BLaER1 treated with 17β-estradiol and CSF1 and Interleukin-3, amounts not matched to agents 10 nM and 100 nM (cell line): ENCODE measurements around the gene ITGAL.

Experiments used
- H3K27ac ChIP-seq, 11 experiments: shearing (Covaris generic); formaldehyde crosslinking; 2 replicates each; pipeline ENCODE4 v1.8.1; 2022
- H3K27me3 ChIP-seq, 11 experiments: shearing (Covaris generic); formaldehyde crosslinking; 2 replicates each; pipeline ENCODE4 v1.8.1; 2022
- H3K36me3 ChIP-seq, 11 experiments: shearing (Covaris generic); formaldehyde crosslinking; 2 replicates each; pipeline ENCODE4 v1.8.1; 2022
- H3K4me1 ChIP-seq, 10 experiments: shearing (Covaris generic); formaldehyde crosslinking; 2 replicates each; pipeline ENCODE4 v1.8.1; 2022
- H3K4me2 ChIP-seq, 11 experiments: shearing (Covaris generic); formaldehyde crosslinking; 2 replicates each; pipeline ENCODE4 v1.8.1; 2022
- H3K4me3 ChIP-seq, 10 experiments: shearing (Covaris generic); formaldehyde crosslinking; 2 replicates each; pipeline ENCODE4 v1.8.1; 2022
- H3K9ac ChIP-seq, 11 experiments: shearing (Covaris generic); formaldehyde crosslinking; 2 replicates each; pipeline ENCODE4 v1.8.1; 2022
- H3K9me3 ChIP-seq, 11 experiments: shearing (Covaris generic); formaldehyde crosslinking; replicated peaks in 1 of 11; 2 replicates each; pipeline ENCODE4 v1.8.1; 2022
- H4K20me1 ChIP-seq, 11 experiments: shearing (Covaris generic); formaldehyde crosslinking; 2 replicates each; pipeline ENCODE4 v1.8.1; 2022
- Cebpa-rat ChIP-seq, 11 experiments: shearing (Covaris generic); IDR thresholded peaks; 2 replicates each; pipeline ENCODE4 v1.8.1; 2022

The ITGAL gene

GRCh38 chr16:30548416-30549253 lies 76.1 kb downstream of the ITGAL start:
- peaks cover 0 to 24% (median 13%) of the 10 kb centered on the region in 11 experiments; a peak in 10 of 22 replicates for H3K36me3 ChIP-seq
- H3K27ac ChIP-seq = no peak overlapping the region
- no peaks in the 10 kb centered on the region for H3K27me3 ChIP-seq
- H3K9ac ChIP-seq = 0 out of 22 replicates have a peak overlapping the region, but pooled peaks of 1 of the 11 experiments have one; percentile 7
- H3K4me3 ChIP-seq = no peak overlapping the region
- no peak for TF ChIP-seq Cebpa-rat (IDR thresholded peaks at IDR 0.05)
- H3K9me3 ChIP-seq = no peaks in the 10 kb centered on the region
- peaks cover 6 to 64% (median 15%) of the 10 kb centered on the region in 10 experiments; a peak in 19 of 20 replicates for H3K4me1 ChIP-seq
- H4K20me1 ChIP-seq = peaks cover 0 to 11% (median 0%) of the 10 kb centered on the region in 11 experiments; a peak in 4 of 22 replicates
- peak overlapping the region in 3 of 11 experiments; percentile 25 to 67 (median 44); a peak in 4 of 22 replicates for H3K4me2 ChIP-seq

- H3K36me3 ChIP-seq = peaks cover 26 to 53% (median 39%) of the 10 kb centered on the region in 11 experiments
- TF ChIP-seq Cebpa-rat (IDR thresholded peaks at IDR 0.05) = no peak
- peaks cover 0 to 26% (median 0%) of the 10 kb centered on the region in 11 experiments; a peak in 8 of 22 replicates for H4K20me1 ChIP-seq
- no peak overlapping the region for H3K4me3 ChIP-seq
- no peaks in the 10 kb centered on the region for H3K27me3 ChIP-seq
- peak overlapping the region in 3 of 11 experiments; percentile 37 to 78 (median 58); a peak in 6 of 22 replicates for H3K4me2 ChIP-seq
- peak overlapping the region in 1 of 11 experiments; percentile 30; a peak in 1 of 22 replicates for H3K27ac ChIP-seq
- peaks cover 22 to 77% (median 31%) of the 10 kb centered on the region in 10 experiments for H3K4me1 ChIP-seq
- H3K9me3 ChIP-seq = no peaks in the 10 kb centered on the region
- 0 out of 22 replicates have a peak overlapping the region, but pooled peaks of 2 of the 11 experiments have one; percentile 22 to 48 for H3K9ac ChIP-seq
These were observed 79.2 kb downstream of the ITGAL start for GRCh38 chr16:30551781-30552180.

DNA sequence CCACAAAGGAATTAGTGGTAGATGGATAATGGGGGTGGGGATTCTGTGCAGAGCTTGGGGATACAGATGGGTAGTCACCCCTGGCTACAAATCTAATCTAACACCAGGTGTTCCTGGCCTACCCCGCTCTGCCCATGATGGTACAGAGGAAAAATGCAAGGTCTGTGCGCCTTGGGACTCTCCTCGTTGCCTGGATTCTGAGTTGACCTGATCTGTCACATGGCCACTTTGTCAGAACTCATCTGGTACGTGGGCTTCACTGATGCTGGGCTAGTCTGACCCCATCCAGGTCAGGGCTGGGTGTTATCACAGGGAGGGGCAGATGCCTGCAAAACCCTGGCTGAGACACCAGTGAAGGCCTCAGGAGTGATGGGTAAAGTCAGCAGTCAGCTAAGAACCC lies 80.4 kb downstream of the ITGAL start:
- no peak overlapping the region for H3K4me3 ChIP-seq
- TF ChIP-seq Cebpa-rat (IDR thresholded peaks at IDR 0.05) = no peak
- H3K9me3 ChIP-seq = no peaks in the 10 kb centered on the region
- peaks cover 0 to 26% (median 0%) of the 10 kb centered on the region in 11 experiments; a peak in 8 of 22 replicates for H4K20me1 ChIP-seq
- H3K4me1 ChIP-seq = peaks cover 28 to 79% (median 37%) of the 10 kb centered on the region in 10 experiments
- H3K9ac ChIP-seq = peak overlapping the region in 2 of 11 experiments; percentile 10 to 28; a peak in 3 of 22 replicates
- H3K4me2 ChIP-seq = peak overlapping the region; percentile 8 to 80 (median 47); a peak in 19 of 22 replicates
- H3K36me3 ChIP-seq = peaks cover 26 to 53% (median 39%) of the 10 kb centered on the region in 11 experiments
- no peaks in the 10 kb centered on the region for H3K27me3 ChIP-seq
- peak overlapping the region in 6 of 11 experiments; percentile 24 to 43 (median 34); a peak in 8 of 22 replicates for H3K27ac ChIP-seq

DNA sequence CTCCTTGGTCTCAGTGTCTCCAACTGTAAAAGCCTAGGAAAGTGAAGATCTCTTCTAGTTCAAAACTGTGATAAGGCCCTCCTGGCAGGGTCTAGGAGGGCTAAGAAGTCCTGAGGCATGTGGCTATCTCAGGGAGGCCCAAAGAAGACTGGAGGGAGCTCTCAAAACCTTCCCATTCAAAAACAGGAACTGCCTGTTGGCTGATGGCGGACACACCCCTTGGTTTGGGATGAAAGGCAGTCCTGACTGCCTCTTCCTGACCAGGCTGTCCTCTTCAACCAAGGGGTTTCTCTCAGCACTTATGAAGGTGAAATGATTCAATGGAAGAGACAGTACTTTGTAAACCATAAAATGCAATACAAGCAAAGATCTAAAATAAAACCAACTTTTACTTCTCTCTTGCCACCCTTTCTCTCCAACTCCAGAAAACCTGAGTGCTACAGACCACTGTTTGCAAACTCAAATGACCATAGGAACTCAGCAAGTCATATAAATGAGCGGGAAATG lies 80.9 kb downstream of the ITGAL start:
- no peak for TF ChIP-seq Cebpa-rat (IDR thresholded peaks at IDR 0.05)
- H3K4me3 ChIP-seq = no peak overlapping the region

GRCh38 chr16:30554557-30555314 lies 82.2 kb downstream of the ITGAL start:
- Histone ChIP-seq H4K20me1 (peaks cover 0 to 26% (median 0%) of the 10 kb centered on the region in 11 experiments; a peak in 8 of 22 replicates), H3K4me3 (no peak overlapping the region), H3K4me2 (peak overlapping the region in 5 of 11 experiments; percentile 10 to 80 (median 71); a peak in 3 of 22 replicates), H3K36me3 (peaks cover 26 to 51% (median 39%) of the 10 kb centered on the region in 11 experiments), H3K27me3 (peaks cover 0 to 7% (median 4%) of the 10 kb centered on the region in 11 experiments; a peak in 12 of 22 replicates), H3K27ac (no peak overlapping the region), H3K9ac (peak overlapping the region in 3 of 11 experiments; percentile 17 to 24 (median 19); a peak in 1 of 22 replicates), H3K9me3 (no peaks in the 10 kb centered on the region), H3K4me1 (peaks cover 40 to 79% (median 48%) of the 10 kb centered on the region in 10 experiments)
- TF ChIP-seq Cebpa-rat (IDR thresholded peaks at IDR 0.05) = no peak

More for the DNA sequence above, 80.9 kb downstream of the ITGAL start:
- peaks cover 26 to 53% (median 39%) of the 10 kb centered on the region in 11 experiments for H3K36me3 ChIP-seq
- no peaks in the 10 kb centered on the region for H3K27me3 ChIP-seq
- peak overlapping the region in 6 of 11 experiments; percentile 24 to 43 (median 34); a peak in 9 of 22 replicates for H3K27ac ChIP-seq
- no peaks in the 10 kb centered on the region for H3K9me3 ChIP-seq
- peaks cover 28 to 78% (median 38%) of the 10 kb centered on the region in 10 experiments for H3K4me1 ChIP-seq
- peak overlapping the region; percentile 8 to 80 (median 47); a peak in 20 of 22 replicates for H3K4me2 ChIP-seq
- H4K20me1 ChIP-seq = peaks cover 0 to 26% (median 0%) of the 10 kb centered on the region in 11 experiments; a peak in 8 of 22 replicates
- peak overlapping the region in 2 of 11 experiments; percentile 10 to 28; a peak in 3 of 22 replicates for H3K9ac ChIP-seq

DNA sequence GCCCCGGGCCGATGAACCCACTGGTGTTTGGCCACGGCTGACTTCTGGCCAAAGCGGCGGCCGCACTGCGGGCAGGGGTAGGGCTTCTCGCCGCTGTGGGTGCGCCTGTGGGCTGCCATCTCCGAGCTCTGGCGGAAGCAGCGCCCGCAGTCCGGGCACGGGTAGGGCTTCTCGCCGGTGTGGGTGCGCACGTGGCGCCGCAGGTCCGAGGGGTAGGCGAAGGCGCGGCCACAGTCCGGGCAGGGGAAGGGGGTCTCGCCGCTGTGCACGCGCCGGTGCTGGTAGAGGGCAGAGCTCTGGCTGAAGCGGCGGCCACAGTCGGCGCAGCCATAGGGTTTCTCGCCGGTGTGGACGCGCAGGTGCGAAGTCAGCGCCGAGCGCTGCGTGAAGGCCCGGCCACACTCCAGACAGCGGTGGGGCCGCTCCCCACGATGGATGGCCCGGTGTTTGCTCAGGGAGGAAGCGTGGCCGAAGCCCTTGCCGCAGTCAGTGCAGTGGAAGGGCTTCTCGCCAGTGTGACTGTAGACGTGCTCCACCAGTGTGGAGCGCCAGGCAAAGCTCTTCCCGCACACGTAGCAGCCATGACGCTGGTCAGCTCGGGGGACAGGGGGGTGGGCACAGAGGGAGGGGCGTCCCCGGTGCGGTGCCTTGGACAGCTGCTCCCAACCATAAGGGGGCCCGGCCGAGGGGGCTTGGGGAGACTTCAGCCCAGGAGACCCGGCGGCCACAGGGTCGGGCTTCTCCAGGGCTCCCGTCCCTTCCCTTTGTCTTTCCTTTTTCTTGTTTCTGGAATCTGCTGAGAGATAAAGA lies 83.0 kb downstream of the ITGAL start:
- no peak overlapping the region for H3K4me3 ChIP-seq
- peaks cover 26 to 47% (median 39%) of the 10 kb centered on the region in 11 experiments for H3K36me3 ChIP-seq
- peaks cover 0 to 15% (median 11%) of the 10 kb centered on the region in 11 experiments; a peak in 17 of 22 replicates for H3K27me3 ChIP-seq
- H3K4me1 ChIP-seq = peaks cover 40 to 84% (median 55%) of the 10 kb centered on the region in 10 experiments
- no peaks in the 10 kb centered on the region for H3K9me3 ChIP-seq
- H3K4me2 ChIP-seq = peak overlapping the region in 3 of 11 experiments; percentile 84 to 97 (median 96); a peak in 4 of 22 replicates
- peaks cover 0 to 26% (median 0%) of the 10 kb centered on the region in 11 experiments; a peak in 8 of 22 replicates for H4K20me1 ChIP-seq
- peak overlapping the region in 3 of 11 experiments; percentile 7 to 15 (median 14); a peak in 1 of 22 replicates for H3K9ac ChIP-seq
- TF ChIP-seq Cebpa-rat (IDR thresholded peaks at IDR 0.05) = no peak
- H3K27ac ChIP-seq = 0 out of 22 replicates have a peak overlapping the region, but pooled peaks of 1 of the 11 experiments have one; percentile 94

DNA sequence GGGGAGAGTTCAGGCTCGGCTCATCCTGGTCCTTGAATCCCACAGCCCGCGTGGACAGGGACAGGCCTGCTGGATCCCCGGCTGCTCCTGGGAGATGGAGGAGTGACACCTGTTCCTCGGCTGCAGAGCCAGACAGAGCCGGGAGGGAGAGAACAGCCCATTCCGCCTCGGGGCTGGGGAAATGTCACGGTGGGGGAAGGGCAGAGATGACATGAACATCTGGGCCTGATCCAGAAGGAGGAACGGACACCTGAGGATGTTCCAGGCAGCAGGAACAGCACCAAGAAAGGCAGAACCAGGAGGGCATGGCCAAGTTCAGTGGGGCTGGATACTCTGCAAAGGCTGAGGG lies 83.6 kb downstream of the ITGAL start:
- peak overlapping the region; percentile 84 to 98 (median 96); a peak in 18 of 22 replicates for H3K4me2 ChIP-seq
- no peak overlapping the region for H3K4me3 ChIP-seq
- H3K4me1 ChIP-seq = peaks cover 44 to 88% (median 61%) of the 10 kb centered on the region in 10 experiments
- peaks cover 0 to 26% (median 0%) of the 10 kb centered on the region in 11 experiments; a peak in 8 of 22 replicates for H4K20me1 ChIP-seq
- H3K9me3 ChIP-seq = no peaks in the 10 kb centered on the region
- no peak for TF ChIP-seq Cebpa-rat (IDR thresholded peaks at IDR 0.05)
- H3K36me3 ChIP-seq = peaks cover 26 to 47% (median 39%) of the 10 kb centered on the region in 11 experiments
- H3K27me3 ChIP-seq = peaks cover 4 to 21% (median 17%) of the 10 kb centered on the region in 11 experiments; a peak in 20 of 22 replicates
- H3K9ac ChIP-seq = peak overlapping the region in 4 of 11 experiments; percentile 7 to 37 (median 24); a peak in 2 of 22 replicates
- 0 out of 22 replicates have a peak overlapping the region, but pooled peaks of 2 of the 11 experiments have one; percentile 94 to 95 for H3K27ac ChIP-seq
